Central memory CD4-positive, alpha-beta T cell (primary cell): Measurements from ENCODE around the gene ZNF774.
"Not testable (repeated sequence)": the region's sequence is repeated elsewhere in the genome, so short reads cannot be mapped to it uniquely, and the experiment has no call there.

Source experiments
- DNase-seq: peaks from one replicate; pipeline ENCODE4 v3.0.0; 2022

ZNF774 gene

GRCh38 chr15:90347431-90348065 is 4.5 kb upstream of the ZNF774 start:
- not testable (repeated sequence) for DNase-seq

- DNase-seq = no peak
Observed at GRCh38 chr15:90348456-90348855, 3.6 kb upstream of the ZNF774 start.

- no peak for DNase-seq
Observed at GRCh38 chr15:90349072-90349471, 3.0 kb upstream of the ZNF774 start.

- no peak for DNase-seq
Observed at GRCh38 chr15:90349821-90350220, 2.3 kb upstream of the ZNF774 start.

- no peak for DNase-seq
Observed at GRCh38 chr15:90351479-90352106, 491 bp upstream of the ZNF774 start.

GRCh38 chr15:90354986-90355385 is 2.9 kb downstream of the ZNF774 start:
- DNase-seq = no peak

- no peak for DNase-seq
Observed at GRCh38 chr15:90358124-90359033, 6.3 kb downstream of the ZNF774 start.

GRCh38 chr15:90360746-90361145 is 8.7 kb downstream of the ZNF774 start:
- no peak for DNase-seq

GRCh38 chr15:90362936-90363212 is 10.8 kb downstream of the ZNF774 start:
- DNase-seq = no peak

- no peak for DNase-seq
Observed at GRCh38 chr15:90364251-90364650, 12.2 kb downstream of the ZNF774 start.

- no peak for DNase-seq
Observed at GRCh38 chr15:90365414-90366055, 13.5 kb downstream of the ZNF774 start.

GRCh38 chr15:90367576-90367975 is 15.5 kb downstream of the ZNF774 start:
- DNase-seq = no peak

- no peak for DNase-seq
Observed at GRCh38 chr15:90375071-90375470, 23.0 kb downstream of the ZNF774 start.

GRCh38 chr15:90376789-90377188 is 24.7 kb downstream of the ZNF774 start:
- DNase-seq = peak; percentile 82

GRCh38 chr15:90379263-90379662 is 27.2 kb downstream of the ZNF774 start:
- DNase-seq = no peak

- no peak for DNase-seq
Observed at GRCh38 chr15:90381515-90381914, 29.4 kb downstream of the ZNF774 start.

GRCh38 chr15:90382320-90382719 is 30.2 kb downstream of the ZNF774 start:
- DNase-seq = no peak

- no peak for DNase-seq
Observed at GRCh38 chr15:90386221-90386620, 34.1 kb downstream of the ZNF774 start.

GRCh38 chr15:90387534-90388461 is 35.7 kb downstream of the ZNF774 start, which contains the start of gene IQGAP1:
Gene IQGAP1 (plus strand): TSS chr15:90388242. CDS start chr15:90388342, 100 bp downstream.
- DNase-seq = peak; percentile 92

GRCh38 chr15:90388462-90389380 is 36.6 kb downstream of the ZNF774 start:
- peak; percentile 45 for DNase-seq

- no peak for DNase-seq
Observed at GRCh38 chr15:90389513-90389912, 37.4 kb downstream of the ZNF774 start.
